ENCODE data around the gene BAIAP2. TPM values are rescaled to one million over a fixed set of nuclear protein-coding genes. Genes with fewer than 3 reads are reported as not detected.
"Not testable (repeated sequence)": the region's sequence is repeated elsewhere in the genome, so short reads cannot be mapped to it uniquely, and the experiment has no call there.

The BAIAP2 gene
- polyA plus RNA-seq, 1 donor, result 37.2 TPM

- no peak for DNase-seq
Measured at GRCh38 chr17:81068411-81069134, 33.6 kb downstream of the BAIAP2 start.

- DNase-seq, result no peak
Measured at GRCh38 chr17:81069135-81069645, 34.2 kb downstream of the BAIAP2 start.

GRCh38 chr17:81070541-81071246 lies 35.7 kb downstream of the BAIAP2 start:
- DNase-seq, result no peak

GRCh38 chr17:81071761-81072741 lies 37.1 kb downstream of the BAIAP2 start:
- DNase-seq, result no peak

- no peak for DNase-seq
Measured at GRCh38 chr17:81073967-81074839, 39.3 kb downstream of the BAIAP2 start.

- DNase-seq, result no peak
Measured at GRCh38 chr17:81074875-81075274, 39.9 kb downstream of the BAIAP2 start.

GRCh38 chr17:81075307-81075706 lies 40.4 kb downstream of the BAIAP2 start:
- no peak for DNase-seq

- no peak for DNase-seq
Measured at GRCh38 chr17:81076141-81076679, 41.3 kb downstream of the BAIAP2 start.

- not testable (repeated sequence) for DNase-seq
Measured at GRCh38 chr17:81078026-81078913, 43.3 kb downstream of the BAIAP2 start.

GRCh38 chr17:81080019-81080418 lies 45.1 kb downstream of the BAIAP2 start:
- DNase-seq, result no peak

- no peak for DNase-seq
Measured at GRCh38 chr17:81081222-81082176, 46.5 kb downstream of the BAIAP2 start.

- DNase-seq, result no peak
Measured at GRCh38 chr17:81082177-81083073, 47.5 kb downstream of the BAIAP2 start.

GRCh38 chr17:81083125-81083765 lies 48.3 kb downstream of the BAIAP2 start:
- peak; percentile 75 for DNase-seq

- no peak for DNase-seq
Measured at GRCh38 chr17:81084680-81085419, 49.9 kb downstream of the BAIAP2 start.

GRCh38 chr17:81085420-81085911 lies 50.5 kb downstream of the BAIAP2 start:
- no peak for DNase-seq
